Activated naive CD8-positive, alpha-beta T cell treated with anti-CD3 and anti-CD28 coated beads, Interleukin-2, amount 10 ng/mL, durations not matched to agents 7 days and 5 days (primary cell): Measurements from ENCODE around the gene ZC3HAV1. TPM values are rescaled to one million over a fixed set of nuclear protein-coding genes. Genes with fewer than 3 reads are reported as not detected.
A peak's percentile ranks its signal among the peaks of the same experiment; 100 is the strongest.
"Not testable (repeated sequence)": the region's sequence is repeated elsewhere in the genome, so short reads cannot be mapped to it uniquely, and the experiment has no call there.

Experiments
- ATAC-seq: fragments of 150-1000 bp; cut with Tn5 transposase; one replicate; pipeline ENCODE4 v1.10.0; 2021; ENCODE audit warnings: low read depth, moderate library complexity
- POLR2A ChIA-PET: fragments of 350-600 bp; sonication (Branson Sonifier 250); formaldehyde crosslinking; loops from one replicate; lab custom pipeline; 2021; ENCODE audit warnings: antibody characterized with exemption; lab: Charles Lee
- DNase-seq: peaks from one replicate; pipeline ENCODE4 v3.0.0; 2021
- H3K27ac Mint-ChIP-seq: one replicate; pipeline ENCODE4 v1.8.0; 2022; ENCODE audit warnings: mild to moderate bottlenecking, mixed read lengths
- H3K27me3 Mint-ChIP-seq: one replicate; pipeline ENCODE4 v1.8.0; 2022; ENCODE audit warnings: mild to moderate bottlenecking, moderate library complexity, mixed read lengths
- H3K36me3 Mint-ChIP-seq: one replicate; pipeline ENCODE4 v1.8.0; 2021; ENCODE audit warnings: mild to moderate bottlenecking, mixed read lengths
- H3K4me1 Mint-ChIP-seq: one replicate; pipeline ENCODE4 v1.8.0; 2021; ENCODE audit warnings: mixed read lengths
- H3K4me3 Mint-ChIP-seq: one replicate; pipeline ENCODE4 v1.8.0; 2022; ENCODE audit warnings: mild to moderate bottlenecking, moderate library complexity, mixed read lengths
- H3K9me3 Mint-ChIP-seq: one replicate; pipeline ENCODE4 v1.8.0; 2021; ENCODE audit warnings: mixed read lengths
- total RNA-seq, 2 experiments: library from RNA; stranded (reverse); gene quantifications; one replicate each; pipeline ENCODE4 v1.2.3, GENCODE V29; 2021

ZC3HAV1 gene
- total RNA-seq, 2 experiments from 2014 or later: 136 TPM

DNA sequence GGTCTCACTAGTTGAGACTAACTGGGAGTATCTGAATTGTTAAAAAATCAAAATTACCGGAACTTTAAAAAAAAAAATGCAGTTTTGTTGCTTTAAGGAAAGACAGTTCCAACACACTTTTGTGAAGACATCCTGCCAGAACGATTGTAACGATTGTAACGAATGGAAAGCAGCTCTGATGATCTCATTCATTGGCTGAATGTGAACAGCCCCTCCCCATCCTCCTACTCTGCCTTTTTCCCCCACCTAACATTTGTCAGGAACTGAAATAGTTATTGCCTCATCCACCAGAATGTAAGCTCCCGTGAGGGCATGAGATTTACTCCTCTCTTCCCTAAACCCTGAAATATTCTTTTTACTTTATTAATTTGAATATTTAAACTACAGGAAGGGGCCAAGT, 50.6 kb downstream of the ZC3HAV1 start:
- no peak overlapping the region for H3K4me3 Mint-ChIP-seq
- no peaks in the 10 kb centered on the region for H3K27me3 Mint-ChIP-seq
- peaks cover 51% of the 10 kb centered on the region for H3K36me3 Mint-ChIP-seq
- DNase-seq: no peak
- ATAC-seq: no peak
- POLR2A ChIA-PET: interaction anchor here (1.1 kb wide), 2 partner anchors 12 to 36 kb away, joined by 3 read pairs; no protein-coding TSS in a partner anchor
- no peaks in the 10 kb centered on the region for H3K9me3 Mint-ChIP-seq
- H3K27ac Mint-ChIP-seq: no peak overlapping the region
- H3K4me1 Mint-ChIP-seq: peaks cover 29% of the 10 kb centered on the region

DNA sequence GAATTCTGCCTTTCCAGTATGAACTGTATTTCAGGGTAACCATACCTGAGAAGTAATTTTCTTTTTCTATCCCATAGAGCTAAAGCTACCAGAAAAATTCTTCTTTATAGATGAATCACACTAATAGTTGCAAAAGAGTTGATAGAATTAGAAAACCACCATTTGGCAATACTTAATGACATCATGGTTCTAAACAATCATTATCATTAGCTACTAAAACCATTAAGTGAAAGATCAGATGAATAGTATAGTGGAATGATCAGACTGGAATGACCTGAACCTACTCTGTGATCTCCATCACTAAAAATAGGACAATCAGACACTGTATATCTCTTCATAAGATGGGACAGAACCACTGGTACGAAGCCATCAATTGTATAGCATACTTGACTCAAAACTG, 53.8 kb downstream of the ZC3HAV1 start:
- peaks cover 47% of the 10 kb centered on the region for H3K36me3 Mint-ChIP-seq
- POLR2A ChIA-PET: interaction anchor here (0.5 kb wide), 1 partner anchor 72 kb away, joined by 3 read pairs; no protein-coding TSS in a partner anchor
- ATAC-seq (no peak), DNase-seq (no peak)
- H3K4me1 Mint-ChIP-seq: peaks cover 13% of the 10 kb centered on the region
- H3K27me3 Mint-ChIP-seq: no peaks in the 10 kb centered on the region
- no peak overlapping the region for H3K4me3 Mint-ChIP-seq
- H3K27ac Mint-ChIP-seq: no peak overlapping the region
- no peaks in the 10 kb centered on the region for H3K9me3 Mint-ChIP-seq

DNA sequence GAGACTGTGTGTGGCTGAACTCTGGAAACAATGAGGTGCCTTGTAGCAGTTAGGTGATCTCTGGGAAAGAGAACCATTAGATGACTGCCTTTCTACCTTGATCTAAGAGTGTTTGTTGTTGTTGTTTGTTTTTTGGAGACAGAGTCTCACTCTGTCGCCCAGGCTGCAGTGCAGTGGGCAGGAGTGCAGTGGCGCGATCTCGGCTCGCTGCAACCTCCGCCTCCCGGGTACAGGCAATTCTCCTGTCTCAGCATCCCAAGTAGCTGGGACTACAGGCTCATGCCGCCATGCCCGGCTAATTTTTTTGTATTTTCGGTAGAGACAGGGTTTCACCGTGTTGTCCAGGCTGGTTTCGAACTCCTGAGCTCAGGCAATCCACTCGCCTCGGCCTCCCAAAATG, 54.9 kb downstream of the ZC3HAV1 start:
- ATAC-seq, DNase-seq, H3K4me1 Mint-ChIP-seq, POLR2A ChIA-PET, H3K9me3 Mint-ChIP-seq, H3K4me3 Mint-ChIP-seq, H3K27me3 Mint-ChIP-seq: not testable (repeated sequence)
- peaks cover 44% of the 10 kb centered on the region for H3K36me3 Mint-ChIP-seq
- peak overlapping the region; percentile 9 for H3K27ac Mint-ChIP-seq

DNA sequence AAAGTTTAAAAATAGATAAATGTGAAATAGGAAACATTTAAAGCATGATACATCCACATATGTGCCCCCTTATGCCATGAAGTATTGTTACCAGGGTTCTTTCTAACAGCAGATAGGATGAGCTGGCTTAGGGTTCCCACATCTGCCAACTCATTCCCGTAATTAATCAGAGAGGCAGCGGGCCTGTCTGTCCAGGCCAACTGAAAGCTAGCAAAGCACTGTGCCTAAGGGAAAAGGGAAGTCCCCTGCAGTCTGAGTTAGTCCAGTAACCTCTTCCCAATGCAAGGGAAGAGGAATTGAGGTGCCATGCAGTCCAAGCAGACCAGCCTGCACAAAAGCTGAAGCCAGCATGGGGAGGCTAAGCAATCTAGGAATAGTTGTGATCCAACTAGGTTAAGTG, 55.4 kb downstream of the ZC3HAV1 start:
- DNase-seq (no peak), ATAC-seq (no peak)
- Mint-ChIP-seq H3K4me3 (no peak overlapping the region), H3K27me3 (no peaks in the 10 kb centered on the region), H3K27ac (no peak overlapping the region), H3K36me3 (peaks cover 50% of the 10 kb centered on the region), H3K9me3 (no peaks in the 10 kb centered on the region), H3K4me1 (peaks cover 14% of the 10 kb centered on the region)
- POLR2A ChIA-PET: interaction anchor here (0.7 kb wide), 1 partner anchor 36 kb away, joined by 3 read pairs; no protein-coding TSS in a partner anchor

DNA sequence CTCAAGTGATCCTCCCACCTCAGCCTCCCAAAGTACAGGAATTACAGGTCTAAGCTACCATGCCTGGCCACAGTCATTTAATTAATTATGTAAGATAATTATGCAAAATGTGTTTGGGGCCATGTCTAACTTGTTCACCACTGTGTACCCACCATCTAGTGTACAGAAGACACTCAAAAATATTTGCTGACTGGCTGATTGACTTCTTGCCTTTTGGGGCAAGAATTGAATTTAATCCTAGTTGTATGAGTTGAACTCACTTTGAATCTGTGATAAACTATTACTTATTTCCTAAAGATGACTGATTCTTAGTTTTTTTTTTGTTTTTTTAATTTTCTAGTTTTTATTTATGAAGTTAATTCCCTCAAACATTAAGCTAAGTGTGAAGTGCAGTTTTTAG, 57.9 kb downstream of the ZC3HAV1 start:
- POLR2A ChIA-PET: no interaction called here
- DNase-seq: no peak
- Mint-ChIP-seq H3K9me3 (no peaks in the 10 kb centered on the region), H3K27me3 (no peaks in the 10 kb centered on the region), H3K27ac (no peak overlapping the region), H3K4me1 (peaks cover 23% of the 10 kb centered on the region), H3K36me3 (peaks cover 58% of the 10 kb centered on the region), H3K4me3 (no peak overlapping the region)
- no peak for ATAC-seq

DNA sequence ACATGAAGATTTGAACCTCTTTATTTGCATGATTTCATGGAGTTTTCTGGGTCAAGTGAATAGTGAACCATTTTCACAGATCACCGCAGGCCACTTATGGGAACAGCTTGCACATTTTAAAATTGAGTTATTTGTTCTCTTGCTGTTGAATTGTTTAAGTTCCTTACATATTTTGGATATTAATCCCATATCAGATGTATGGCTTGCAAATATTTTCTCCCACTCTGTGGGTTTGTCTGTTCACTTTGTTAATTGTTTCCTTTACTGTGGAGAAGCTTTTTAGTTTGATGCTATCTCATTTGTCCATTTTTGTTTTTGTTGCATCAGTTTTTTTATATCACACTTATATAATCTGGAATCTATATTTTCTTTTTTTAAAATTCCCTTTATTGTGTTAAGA, 59.6 kb downstream of the ZC3HAV1 start:
- Mint-ChIP-seq H3K9me3 (no peaks in the 10 kb centered on the region), H3K4me3 (no peak overlapping the region), H3K27ac (peak overlapping the region; percentile 31), H3K36me3 (peaks cover 66% of the 10 kb centered on the region), H3K27me3 (no peaks in the 10 kb centered on the region), H3K4me1 (peaks cover 39% of the 10 kb centered on the region)
- no peak for ATAC-seq
- DNase-seq: no peak
- POLR2A ChIA-PET: no interaction called here

DNA sequence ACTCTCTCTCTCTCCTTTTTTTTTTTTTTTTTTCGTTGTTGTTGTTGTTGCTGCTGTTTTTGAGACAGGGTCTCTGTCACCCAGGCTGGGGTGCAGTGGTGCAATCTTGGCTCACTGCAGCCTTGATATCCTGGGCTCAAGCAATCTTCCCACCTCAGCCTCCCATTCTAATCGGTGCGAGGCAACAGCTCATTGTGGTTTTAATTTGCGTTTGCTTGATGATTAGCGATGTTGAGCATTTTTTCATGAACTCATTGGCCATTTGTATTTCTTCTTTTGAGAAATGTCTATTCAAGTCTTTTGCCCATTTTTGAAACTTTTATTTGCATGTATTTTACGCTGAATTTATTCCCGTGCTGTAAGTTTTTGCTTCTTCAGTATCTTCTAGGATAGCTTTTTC, 60.4 kb downstream of the ZC3HAV1 start:
- Mint-ChIP-seq H3K4me3 (no peak overlapping the region), H3K27ac (peak overlapping the region; percentile 44), H3K9me3 (no peaks in the 10 kb centered on the region), H3K4me1 (peaks cover 47% of the 10 kb centered on the region), H3K27me3 (no peaks in the 10 kb centered on the region), H3K36me3 (peaks cover 67% of the 10 kb centered on the region)
- ATAC-seq: no peak
- no peak for DNase-seq
- POLR2A ChIA-PET: no interaction called here

DNA sequence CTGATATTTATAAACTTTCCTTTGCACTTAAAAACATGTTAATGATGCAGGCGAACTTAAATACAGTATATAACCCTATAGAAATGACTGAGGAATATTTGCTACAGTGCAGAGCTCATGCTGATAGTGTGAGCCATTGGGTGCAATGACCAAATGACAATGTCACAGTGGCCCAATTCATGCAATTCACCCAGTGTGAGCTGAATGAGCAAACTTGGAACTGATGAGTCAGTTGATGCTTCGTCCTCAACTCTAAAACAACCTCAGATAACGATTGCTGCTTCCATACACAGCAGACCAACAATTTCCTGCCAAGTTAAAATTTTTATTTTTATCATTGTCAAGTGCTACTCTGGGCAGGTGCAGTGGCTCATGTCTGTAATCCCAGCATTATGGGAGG, 61.5 kb downstream of the ZC3HAV1 start:
- no peak for DNase-seq
- no peaks in the 10 kb centered on the region for H3K27me3 Mint-ChIP-seq
- POLR2A ChIA-PET: no interaction called here
- peaks cover 67% of the 10 kb centered on the region for H3K36me3 Mint-ChIP-seq
- no peaks in the 10 kb centered on the region for H3K9me3 Mint-ChIP-seq
- H3K4me3 Mint-ChIP-seq: no peak overlapping the region
- no peak overlapping the region for H3K27ac Mint-ChIP-seq
- peak; percentile 11 for ATAC-seq
- peaks cover 51% of the 10 kb centered on the region for H3K4me1 Mint-ChIP-seq

DNA sequence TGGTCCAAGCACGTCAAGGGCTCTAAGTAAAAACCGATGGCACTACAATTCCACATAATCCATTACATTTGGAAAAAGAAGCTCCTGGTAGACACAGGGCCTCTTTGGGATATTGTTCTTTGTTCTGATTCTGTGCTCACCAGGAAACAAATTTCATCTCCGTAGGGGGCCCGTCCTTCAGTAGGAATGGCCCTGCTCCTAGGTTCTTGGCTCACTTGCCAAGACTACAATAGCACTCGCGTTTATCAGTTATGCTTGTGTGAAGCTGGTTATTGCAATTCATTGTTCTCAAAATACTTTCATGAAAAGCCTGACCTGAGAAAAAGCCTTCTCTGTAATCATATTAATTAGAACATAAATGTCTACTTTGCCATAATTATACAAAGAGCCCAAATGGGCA, 63.4 kb downstream of the ZC3HAV1 start:
- H3K27me3 Mint-ChIP-seq: no peaks in the 10 kb centered on the region
- peak overlapping the region; percentile 22 for H3K4me3 Mint-ChIP-seq
- peaks cover 62% of the 10 kb centered on the region for H3K36me3 Mint-ChIP-seq
- POLR2A ChIA-PET: interaction anchor here (0.7 to 1.7 kb wide), 5 partner anchors 13 to 184 kb away, joined by 3 to 5 read pairs (median 4); no protein-coding TSS in a partner anchor
- ATAC-seq (no peak), DNase-seq (no peak)
- no peaks in the 10 kb centered on the region for H3K9me3 Mint-ChIP-seq
- peak overlapping the region; percentile 66 for H3K27ac Mint-ChIP-seq
- peaks cover 55% of the 10 kb centered on the region for H3K4me1 Mint-ChIP-seq

DNA sequence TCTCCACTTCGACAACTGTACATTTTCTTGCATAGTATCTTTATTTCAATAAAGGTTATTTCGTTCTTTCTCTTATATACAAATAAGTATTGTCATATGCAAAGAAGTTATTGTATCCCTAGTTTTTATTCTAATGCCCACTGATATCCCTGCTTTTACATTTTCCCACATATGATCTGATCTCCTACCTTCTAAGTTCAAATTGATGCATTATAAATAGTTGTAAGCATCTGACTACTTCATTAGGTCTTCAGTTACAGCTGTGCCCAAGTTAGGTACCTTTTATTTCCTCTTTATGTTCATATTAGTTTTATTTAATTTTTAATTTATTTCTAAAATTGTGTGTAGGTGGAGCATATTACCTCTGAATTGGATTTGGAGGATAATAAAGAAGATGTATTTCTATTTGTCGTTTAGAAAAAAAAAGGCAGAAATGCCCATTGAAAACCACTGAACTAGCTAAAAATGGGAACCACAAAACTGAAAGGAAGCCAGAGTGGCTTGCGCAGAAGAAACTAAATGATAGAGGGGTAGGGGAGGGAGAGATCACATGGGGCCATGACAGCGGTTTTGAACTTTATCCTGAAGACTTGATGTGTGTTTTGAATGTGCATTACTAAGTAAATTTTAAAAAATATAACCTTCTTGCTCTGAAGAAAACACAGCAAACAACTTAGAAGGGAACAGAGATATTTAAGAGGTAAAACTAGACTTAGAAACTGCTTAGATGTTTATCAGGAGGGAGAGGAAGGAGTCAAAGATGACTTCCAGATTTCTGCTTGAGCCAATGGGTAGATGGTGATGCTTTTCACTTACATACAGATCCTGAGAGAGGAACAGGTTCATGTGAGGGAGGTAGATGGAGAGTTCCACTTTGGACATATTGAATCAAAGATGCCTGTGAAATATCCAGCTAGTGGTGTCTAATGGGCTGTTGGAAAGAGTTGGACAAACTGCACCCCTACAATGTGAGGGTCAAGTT, 64.4 kb downstream of the ZC3HAV1 start:
- Mint-ChIP-seq H3K9me3 (no peaks in the 10 kb centered on the region), H3K36me3 (peaks cover 59% of the 10 kb centered on the region), H3K27me3 (no peaks in the 10 kb centered on the region), H3K4me1 (peaks cover 56% of the 10 kb centered on the region), H3K4me3 (peak overlapping the region; percentile 66), H3K27ac (peak overlapping the region; percentile 78)
- DNase-seq (no peak), ATAC-seq (peak; percentile 45)
- POLR2A ChIA-PET: interaction anchor here (1.2 to 1.7 kb wide), 3 partner anchors 43 to 159 kb away, joined by 3 to 5 read pairs (median 5); no protein-coding TSS in a partner anchor

DNA sequence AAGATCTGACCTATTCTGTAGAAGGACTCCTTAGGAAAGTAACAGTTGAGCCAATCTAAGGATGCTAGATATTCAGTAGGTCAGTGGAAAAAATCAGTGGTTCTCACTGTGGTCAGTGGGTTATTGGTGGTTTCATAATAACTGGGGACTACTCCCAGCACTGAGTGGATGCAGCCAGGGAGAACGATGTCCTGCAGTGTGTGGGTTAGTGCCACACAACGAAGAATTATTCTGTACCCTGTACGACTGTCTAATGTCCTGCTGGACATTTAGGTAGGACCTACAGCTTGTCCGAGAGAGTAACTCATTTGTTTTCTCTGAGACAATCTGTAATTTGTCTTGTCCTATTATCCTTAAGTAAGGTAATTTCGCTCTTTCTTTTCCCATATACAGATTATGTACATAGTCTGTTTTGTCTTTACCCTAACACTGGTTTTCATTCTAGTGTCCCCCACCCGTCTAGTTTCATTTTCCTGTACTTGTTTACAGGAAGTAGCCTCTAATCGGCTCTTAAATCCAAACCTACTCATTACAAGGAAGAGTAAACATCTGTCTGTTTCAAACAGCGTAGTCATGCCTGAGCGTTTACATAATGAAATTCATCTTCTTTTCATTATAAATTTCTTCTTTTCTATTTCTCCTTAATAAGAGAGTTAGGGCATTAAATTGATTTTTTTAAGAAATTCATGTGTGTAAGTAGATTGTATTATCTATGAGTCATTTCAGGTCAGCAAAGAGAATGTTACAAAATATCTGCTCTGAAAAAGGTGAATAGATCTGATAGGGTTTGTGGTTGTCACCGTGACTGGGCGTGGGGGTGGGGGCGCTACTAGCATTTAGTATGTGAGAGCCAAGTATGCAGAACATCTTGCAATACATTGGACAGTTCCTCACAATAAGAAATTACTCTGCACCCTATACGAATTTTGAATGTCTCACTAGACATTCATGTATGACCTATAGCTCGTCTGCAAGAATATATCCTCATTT, 65.4 kb downstream of the ZC3HAV1 start:
- DNase-seq (peak; percentile 52), ATAC-seq (peak; percentile 38)
- Mint-ChIP-seq H3K27me3 (no peaks in the 10 kb centered on the region), H3K4me3 (peak overlapping the region; percentile 66), H3K4me1 (peaks cover 48% of the 10 kb centered on the region), H3K27ac (peak overlapping the region; percentile 90), H3K36me3 (peaks cover 50% of the 10 kb centered on the region), H3K9me3 (no peaks in the 10 kb centered on the region)
- POLR2A ChIA-PET: interaction anchor here (1.7 kb wide), 1 partner anchor 61 kb away, joined by 5 read pairs; no protein-coding TSS in a partner anchor

DNA sequence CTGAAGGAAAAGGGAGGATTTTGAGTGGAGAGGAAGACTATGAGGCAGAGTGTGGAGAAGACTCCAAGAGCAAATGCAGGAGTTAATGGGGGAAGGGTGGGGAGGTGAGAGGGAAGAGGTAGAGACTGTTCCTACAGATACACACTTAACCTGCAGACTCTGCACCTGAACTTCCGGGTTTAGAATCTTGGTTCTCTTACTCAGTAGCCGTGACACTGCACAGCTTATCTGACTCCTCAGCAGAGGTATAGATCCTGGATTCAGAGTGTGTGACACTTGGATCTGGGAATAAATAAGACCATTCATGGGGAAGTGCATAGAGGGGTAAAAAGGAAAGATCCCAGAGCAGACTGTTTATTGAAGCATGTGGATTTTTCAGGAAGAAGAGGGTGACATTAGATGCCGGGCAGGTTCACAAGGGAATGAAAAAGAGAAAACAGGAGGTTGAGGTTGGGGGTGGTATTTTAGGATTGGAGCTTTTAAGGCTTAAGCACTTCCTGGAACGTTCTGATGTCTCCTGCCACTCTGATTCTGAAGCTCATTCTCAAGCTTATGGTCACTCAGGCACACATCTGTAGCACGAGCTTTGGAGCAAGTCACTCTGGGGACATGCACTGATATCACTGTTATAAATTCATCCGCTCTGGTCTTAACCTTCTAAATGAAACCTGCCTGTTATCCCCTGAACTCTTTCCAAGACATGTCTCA, 68.0 kb downstream of the ZC3HAV1 start:
- peaks cover 9% of the 10 kb centered on the region for H3K27me3 Mint-ChIP-seq
- H3K4me3 Mint-ChIP-seq: no peak overlapping the region
- H3K4me1 Mint-ChIP-seq: peaks cover 38% of the 10 kb centered on the region
- no peaks in the 10 kb centered on the region for H3K9me3 Mint-ChIP-seq
- peaks cover 30% of the 10 kb centered on the region for H3K36me3 Mint-ChIP-seq
- POLR2A ChIA-PET: interaction anchor here (0.5 to 0.7 kb wide), 2 partner anchors 64 to 136 kb away, joined by 3 to 4 read pairs; no protein-coding TSS in a partner anchor
- no peak for DNase-seq
- H3K27ac Mint-ChIP-seq: peak overlapping the region; percentile 31
- ATAC-seq: peak; percentile 14
